RWPE2 (cell line): ENCODE measurements around the gene PITX3.
"Not testable (repeated sequence)": the region's sequence is repeated elsewhere in the genome, so short reads cannot be mapped to it uniquely, and the experiment has no call there.

Experiments used
- ATAC-seq: fragments of 200-7000 bp; cut with Tn5 transposase; 3 replicates; pipeline ENCODE4 v1.9.1; 2021; ENCODE audit warnings: low read depth
- DNase-seq: peaks from one replicate; pipeline ENCODE4 v3.0.0-alpha.2; 2020; ENCODE audit warnings: low spot score
- H3K27ac ChIP-seq: fragments of 450-650 bp; 2 replicates; pipeline ENCODE4 v1.5.1; 2017; ENCODE audit warnings: mild to moderate bottlenecking; ENCODE audit not compliant: poor library complexity, severe bottlenecking
- H3K27me3 ChIP-seq: fragments of 250-450 bp; sonication (Bioruptor Pico); 2 replicates; pipeline ENCODE4 v1.5.1; 2021; ENCODE audit warnings: mild to moderate bottlenecking, moderate library complexity; ENCODE audit not compliant: insufficient read depth, poor library complexity, severe bottlenecking
- H3K36me3 ChIP-seq: fragments of 250-450 bp; sonication (Bioruptor Pico); 2 replicates; pipeline ENCODE4 v1.5.1; 2020; ENCODE audit warnings: low read depth, mild to moderate bottlenecking, moderate library complexity
- H3K4me1 ChIP-seq: fragments of 250-450 bp; sonication (Bioruptor Pico); 2 replicates; pipeline ENCODE4 v1.5.1; 2021; ENCODE audit warnings: mild to moderate bottlenecking, moderate library complexity; ENCODE audit not compliant: insufficient read depth, poor library complexity, severe bottlenecking
- H3K4me3 ChIP-seq: fragments of 250-450 bp; sonication (Bioruptor Pico); 2 replicates; pipeline ENCODE4 v1.5.1; 2021; ENCODE audit warnings: mild to moderate bottlenecking, moderate library complexity; ENCODE audit not compliant: severe bottlenecking
- H3K9me3 ChIP-seq: fragments of 250-450 bp; sonication (Bioruptor Pico); 2 replicates; pipeline ENCODE4 v1.5.1; 2021; ENCODE audit warnings: mild to moderate bottlenecking, moderate library complexity; ENCODE audit not compliant: severe bottlenecking
- TF ChIP-seq, protein P1 (sequence below): fragments of 450-650 bp; IDR thresholded peaks from one replicate; pipeline ENCODE4 v1.5.1; 2017; ENCODE audit warnings: mild to moderate bottlenecking, moderate library complexity; ENCODE audit not compliant: poor library complexity, severe bottlenecking

PITX3 gene

GRCh38 chr10:102225646-102226541, 15.4 kb downstream of the PITX3 start, which contains the start of gene ELOVL3:
Gene ELOVL3 (plus strand): TSS chr10:102226299. CDS start chr10:102226549, 250 bp downstream.
- Histone ChIP-seq H3K27ac (peak within 1 kb of the TSS; percentile 47), H3K4me1 (peaks cover 11% of the 10 kb centered on the region), H3K36me3 (no peaks in the 10 kb centered on the region), H3K27me3 (peaks cover 6% of the 10 kb centered on the region), H3K4me3 (peak within 1 kb of the TSS; percentile 20), H3K9me3 (no peaks in the 10 kb centered on the region)
- peak; percentile 90 for ATAC-seq
- TF ChIP-seq, protein P1, sequence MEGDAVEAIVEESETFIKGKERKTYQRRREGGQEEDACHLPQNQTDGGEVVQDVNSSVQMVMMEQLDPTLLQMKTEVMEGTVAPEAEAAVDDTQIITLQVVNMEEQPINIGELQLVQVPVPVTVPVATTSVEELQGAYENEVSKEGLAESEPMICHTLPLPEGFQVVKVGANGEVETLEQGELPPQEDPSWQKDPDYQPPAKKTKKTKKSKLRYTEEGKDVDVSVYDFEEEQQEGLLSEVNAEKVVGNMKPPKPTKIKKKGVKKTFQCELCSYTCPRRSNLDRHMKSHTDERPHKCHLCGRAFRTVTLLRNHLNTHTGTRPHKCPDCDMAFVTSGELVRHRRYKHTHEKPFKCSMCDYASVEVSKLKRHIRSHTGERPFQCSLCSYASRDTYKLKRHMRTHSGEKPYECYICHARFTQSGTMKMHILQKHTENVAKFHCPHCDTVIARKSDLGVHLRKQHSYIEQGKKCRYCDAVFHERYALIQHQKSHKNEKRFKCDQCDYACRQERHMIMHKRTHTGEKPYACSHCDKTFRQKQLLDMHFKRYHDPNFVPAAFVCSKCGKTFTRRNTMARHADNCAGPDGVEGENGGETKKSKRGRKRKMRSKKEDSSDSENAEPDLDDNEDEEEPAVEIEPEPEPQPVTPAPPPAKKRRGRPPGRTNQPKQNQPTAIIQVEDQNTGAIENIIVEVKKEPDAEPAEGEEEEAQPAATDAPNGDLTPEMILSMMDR, result no peak
- peak; percentile 92 for DNase-seq

DNA sequence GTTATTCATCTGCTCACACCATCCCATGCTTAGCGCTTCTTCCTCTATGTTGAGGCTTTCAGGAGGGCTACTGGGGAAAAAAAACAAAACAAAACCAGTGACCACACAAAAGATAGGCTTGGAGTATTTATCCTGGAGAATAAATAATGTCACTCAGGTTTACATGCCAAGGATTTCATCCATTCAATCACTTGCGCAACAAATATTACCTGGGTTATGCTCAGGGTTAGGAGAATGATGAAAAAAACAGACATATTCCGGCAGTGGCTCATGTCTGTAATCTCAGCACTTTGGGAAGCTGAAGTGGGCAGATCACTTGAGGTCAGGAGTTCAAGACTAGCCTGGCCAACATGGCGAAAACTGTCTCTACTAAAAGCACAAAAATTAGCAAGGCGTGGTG, 18.5 kb downstream of the PITX3 start:
- no peak for DNase-seq
- Histone ChIP-seq H3K36me3 (no peaks in the 10 kb centered on the region), H3K27ac (no peak overlapping the region), H3K4me1 (peaks cover 11% of the 10 kb centered on the region), H3K9me3 (no peaks in the 10 kb centered on the region), H3K27me3 (no peaks in the 10 kb centered on the region), H3K4me3 (no peak overlapping the region)
- TF ChIP-seq, protein P1, result no peak
- no peak for ATAC-seq

- H3K27me3 ChIP-seq, result no peaks in the 10 kb centered on the region
- peaks cover 2% of the 10 kb centered on the region for H3K4me1 ChIP-seq
- ATAC-seq (no peak), DNase-seq (no peak)
- no peak overlapping the region for H3K4me3 ChIP-seq
- no peaks in the 10 kb centered on the region for H3K9me3 ChIP-seq
- TF ChIP-seq, protein P1, result no peak
- H3K36me3 ChIP-seq, result no peaks in the 10 kb centered on the region
- no peak overlapping the region for H3K27ac ChIP-seq
Measured at GRCh38 chr10:102220612-102221011, 20.7 kb downstream of the PITX3 start.

DNA sequence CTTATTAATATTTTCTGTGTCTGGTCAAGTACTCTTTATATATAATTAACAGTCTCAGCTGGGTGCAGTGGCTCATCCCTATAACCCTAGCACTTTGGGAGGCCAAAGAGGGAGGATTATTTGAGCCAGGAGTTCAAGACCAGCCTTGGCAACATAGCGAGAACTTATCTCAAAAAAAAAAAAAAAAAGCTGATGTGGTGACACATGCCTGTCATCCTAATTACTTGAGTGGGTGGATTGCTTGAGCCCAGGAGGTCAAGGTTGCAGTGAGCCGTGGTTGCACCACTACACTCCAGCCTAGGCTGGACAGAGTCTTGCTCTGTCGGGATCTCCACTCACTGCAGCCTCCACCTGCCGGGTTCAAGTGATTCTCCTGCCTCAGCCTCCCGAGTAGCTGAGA, 21.9 kb downstream of the PITX3 start:
- Histone ChIP-seq H3K9me3 (no peaks in the 10 kb centered on the region), H3K4me1 (no peaks in the 10 kb centered on the region), H3K36me3 (no peaks in the 10 kb centered on the region), H3K4me3 (no peak overlapping the region), H3K27ac (no peak overlapping the region), H3K27me3 (no peaks in the 10 kb centered on the region)
- DNase-seq, result no peak
- ATAC-seq, result no peak
- TF ChIP-seq, protein P1, result no peak

DNA sequence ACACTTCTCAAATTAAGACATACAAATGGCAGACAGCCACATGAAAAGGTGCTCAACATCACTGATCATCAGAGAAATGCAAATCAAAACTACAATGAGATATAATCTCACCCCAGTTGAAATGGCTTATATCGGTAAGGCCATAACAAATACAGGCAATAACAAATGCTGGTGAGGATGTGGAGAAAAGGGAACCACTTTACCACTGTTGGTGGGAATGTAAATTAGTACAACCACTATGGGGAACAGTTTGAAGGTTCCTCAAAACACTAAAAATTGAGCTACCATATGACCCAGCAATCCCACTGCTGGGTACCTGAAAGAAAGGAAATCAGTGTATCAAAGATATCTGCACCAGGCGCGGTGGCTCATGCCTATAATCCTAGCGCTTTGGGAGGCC, 27.7 kb downstream of the PITX3 start:
- H3K9me3 ChIP-seq, H3K27ac ChIP-seq, H3K4me3 ChIP-seq, H3K36me3 ChIP-seq, ATAC-seq, H3K4me1 ChIP-seq, H3K27me3 ChIP-seq, DNase-seq: not testable (repeated sequence)
